KOPT-K1 (cell line): ENCODE results near the gene CDK13.
"Not testable (repeated sequence)": the region's sequence is repeated elsewhere in the genome, so short reads cannot be mapped to it uniquely, and the experiment has no call there.

Experiments used
- H3K27ac ChIP-seq: fragments of 200-600 bp; sonication (generic); 2 replicates; pipeline ENCODE4 v1.5.1; 2016; ENCODE audit warnings: antibody characterized with exemption, mild to moderate bottlenecking, low read depth, low read length; ENCODE audit not compliant: poor library complexity, severe bottlenecking
- H3K36me3 ChIP-seq: fragments of 200-600 bp; sonication (generic); 2 replicates; pipeline ENCODE4 v1.5.1; 2017; ENCODE audit warnings: antibody characterized with exemption, mild to moderate bottlenecking, low read length, moderate library complexity; ENCODE audit not compliant: insufficient read depth
- H3K9me3 ChIP-seq: fragments of 200-600 bp; sonication (generic); 2 replicates; pipeline ENCODE4 v1.5.1; 2017; ENCODE audit warnings: antibody characterized with exemption, low read length, mild to moderate bottlenecking; ENCODE audit not compliant: insufficient read depth, poor library complexity, severe bottlenecking

CDK13 gene

DNA sequence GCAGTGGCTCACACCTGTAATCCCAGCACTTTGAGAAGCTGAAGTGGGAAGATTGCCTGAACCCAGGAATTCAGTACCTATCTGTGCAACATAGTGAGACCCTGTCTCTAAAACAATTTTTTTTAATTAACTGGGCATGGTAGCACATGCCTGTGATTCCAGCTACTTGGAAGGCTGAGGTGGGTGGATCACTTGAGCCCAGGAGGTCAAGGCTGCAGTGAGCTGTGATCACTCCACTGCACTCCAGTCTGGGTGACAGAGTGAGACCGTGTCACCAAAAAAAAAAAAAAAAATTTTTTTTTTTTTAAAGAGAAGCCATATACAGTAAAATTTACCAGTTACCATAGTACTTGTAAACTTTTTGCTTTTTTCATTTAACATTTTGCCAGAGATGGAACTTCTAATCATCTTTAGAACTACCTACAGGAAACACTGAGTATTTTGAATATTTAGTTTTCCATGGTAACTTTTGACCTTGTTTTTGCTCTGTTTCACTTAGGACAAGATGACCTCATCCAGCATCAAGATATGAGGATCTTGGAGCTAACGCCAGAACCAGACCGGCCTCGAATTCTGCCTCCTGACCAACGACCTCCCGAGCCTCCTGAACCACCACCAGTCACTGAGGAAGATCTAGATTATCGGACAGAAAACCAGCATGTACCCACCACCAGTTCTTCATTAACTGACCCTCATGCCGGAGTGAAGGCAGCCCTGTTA, 143.7 kb downstream of the CDK13 start:
- peaks cover 88% of the 10 kb centered on the region for H3K36me3 ChIP-seq
- H3K9me3 ChIP-seq, result no peaks in the 10 kb centered on the region
- no peak overlapping the region for H3K27ac ChIP-seq

DNA sequence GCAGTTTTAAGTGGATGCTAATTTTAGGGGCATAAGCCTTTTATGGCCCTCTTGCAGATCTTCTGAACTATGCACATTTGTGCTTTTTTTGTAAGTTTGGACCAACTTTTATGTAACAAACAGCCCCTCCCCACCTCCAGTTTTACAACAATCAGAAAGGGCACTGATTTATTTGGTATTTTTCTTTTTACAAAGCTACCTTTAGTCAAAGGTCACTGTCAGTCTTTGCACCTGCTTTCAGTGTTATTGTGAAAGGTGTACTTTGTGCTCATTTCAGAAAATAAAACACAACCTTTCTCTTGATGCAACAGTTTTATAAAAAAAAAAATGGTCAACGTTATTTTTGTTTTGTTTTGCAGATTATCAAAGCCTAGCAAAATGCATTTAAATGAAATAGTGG, 145.2 kb downstream of the CDK13 start:
- no peaks in the 10 kb centered on the region for H3K9me3 ChIP-seq
- no peak overlapping the region for H3K27ac ChIP-seq
- peaks cover 73% of the 10 kb centered on the region for H3K36me3 ChIP-seq

DNA sequence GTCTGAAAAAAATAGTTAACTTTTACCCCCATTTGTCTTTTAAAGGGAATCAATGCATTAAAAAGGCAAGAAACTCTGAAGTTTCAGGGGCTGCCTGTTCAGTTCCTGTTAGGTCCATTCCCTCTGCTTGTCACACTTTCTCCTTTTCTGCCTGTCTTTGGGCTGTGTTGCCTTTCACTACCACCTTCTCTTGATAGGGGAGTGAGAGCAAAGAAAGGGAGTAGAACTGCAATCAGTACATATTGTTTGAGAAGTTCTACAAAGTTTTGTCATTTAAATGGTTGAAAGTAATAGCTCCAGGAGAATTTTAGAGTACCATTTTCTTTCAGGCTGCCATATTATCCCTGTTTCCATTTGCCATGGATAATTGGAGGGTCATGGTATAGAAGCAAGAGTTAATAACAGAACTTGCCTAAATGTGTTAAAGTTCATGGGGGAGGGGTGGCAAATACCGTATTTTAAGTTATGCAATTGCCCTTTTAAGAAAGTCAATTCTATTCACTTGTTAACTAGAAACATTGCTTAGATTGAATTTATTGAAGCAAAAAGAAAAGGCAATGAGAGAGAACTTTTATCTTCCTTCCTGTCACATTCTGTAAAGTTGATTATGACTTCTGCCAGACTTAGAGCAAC, 145.8 kb downstream of the CDK13 start:
- no peaks in the 10 kb centered on the region for H3K9me3 ChIP-seq
- no peak overlapping the region for H3K27ac ChIP-seq
- H3K36me3 ChIP-seq, result peaks cover 67% of the 10 kb centered on the region

DNA sequence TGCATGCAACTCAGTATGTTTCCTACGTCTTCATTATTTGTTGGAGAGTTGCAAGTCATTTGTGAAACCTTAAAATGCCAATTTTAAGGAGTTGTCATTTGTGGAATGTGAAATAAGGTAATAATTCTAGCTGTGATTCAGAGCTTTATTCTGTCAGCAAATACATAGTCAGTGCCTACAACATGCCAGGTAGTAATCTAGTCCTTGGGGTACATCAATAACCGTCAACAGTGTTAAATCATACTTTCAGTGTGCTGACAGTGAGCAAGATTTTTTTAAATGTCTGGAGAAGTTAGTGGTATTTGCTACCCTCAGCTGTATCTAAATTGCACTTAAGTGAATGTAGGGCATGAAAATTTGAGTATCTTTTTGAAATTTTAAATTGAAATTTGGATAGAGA, 147.7 kb downstream of the CDK13 start:
- Histone ChIP-seq H3K36me3 (peaks cover 52% of the 10 kb centered on the region), H3K27ac (no peak overlapping the region), H3K9me3 (no peaks in the 10 kb centered on the region)

DNA sequence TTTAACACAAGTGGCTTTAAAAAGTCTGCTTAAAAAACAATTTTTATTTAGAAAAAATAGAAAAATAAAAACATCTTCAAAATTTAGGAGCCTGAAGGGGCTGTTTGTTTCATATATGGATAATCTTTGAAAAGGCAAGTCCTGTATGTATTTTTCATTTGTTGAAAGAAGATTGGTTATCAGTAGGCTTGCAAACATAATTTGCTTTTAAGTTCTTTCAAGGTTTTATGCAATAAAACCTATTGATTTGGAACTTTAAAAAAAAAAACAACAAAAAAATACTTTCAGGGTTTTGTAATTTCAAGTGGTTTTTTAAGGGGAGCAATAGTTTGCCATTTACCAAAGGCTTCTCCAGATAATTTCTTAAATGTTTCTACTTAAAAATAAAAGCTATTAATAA, 148.8 kb downstream of the CDK13 start:
- no peaks in the 10 kb centered on the region for H3K9me3 ChIP-seq
- H3K36me3 ChIP-seq, result peaks cover 41% of the 10 kb centered on the region
- H3K27ac ChIP-seq, result no peak overlapping the region

DNA sequence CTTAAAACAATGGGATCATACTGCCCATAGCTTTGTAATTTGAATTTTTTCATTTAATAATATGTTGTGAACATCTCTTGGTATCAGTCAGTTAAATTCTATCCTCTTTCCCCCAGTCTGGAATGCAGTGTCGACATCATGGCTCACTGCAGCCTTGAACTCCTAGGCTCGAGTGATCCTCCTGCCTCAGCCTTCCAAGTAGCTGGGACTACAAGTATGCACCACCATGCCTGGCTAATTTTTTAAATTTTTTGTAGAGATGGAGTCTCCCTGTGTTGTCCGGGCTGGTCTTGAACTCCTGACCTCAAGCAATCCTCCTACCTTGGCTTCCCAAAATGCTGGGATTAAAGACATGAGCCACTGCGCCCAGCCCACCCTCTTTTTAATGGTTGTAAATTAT, 149.8 kb downstream of the CDK13 start:
- no peak overlapping the region for H3K27ac ChIP-seq

DNA sequence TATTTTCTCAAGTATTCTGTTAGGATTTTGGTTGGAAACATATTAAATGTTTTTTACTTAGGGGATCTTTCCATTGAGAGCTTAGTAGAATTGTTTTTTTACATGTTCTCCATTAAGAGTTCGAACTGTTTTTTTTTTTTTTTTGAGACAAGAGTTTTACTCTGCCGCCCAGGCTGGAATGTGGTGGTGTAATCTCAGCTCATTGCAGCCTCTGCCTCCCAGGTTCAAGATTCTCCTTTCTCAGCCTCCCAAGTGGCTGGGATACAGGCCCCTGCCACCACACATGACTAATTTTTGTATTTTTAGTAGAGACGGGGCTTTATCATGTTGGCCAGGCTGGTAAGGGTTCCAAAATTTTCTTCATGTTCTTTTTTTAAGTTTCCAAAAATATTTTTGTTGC, 151.1 kb downstream of the CDK13 start:
- Histone ChIP-seq H3K27ac (no peak overlapping the region), H3K36me3 (peaks cover 17% of the 10 kb centered on the region), H3K9me3 (no peaks in the 10 kb centered on the region)

More for the DNA sequence above, 149.8 kb downstream of the CDK13 start:
- Histone ChIP-seq H3K9me3 (no peaks in the 10 kb centered on the region), H3K36me3 (peaks cover 31% of the 10 kb centered on the region)

DNA sequence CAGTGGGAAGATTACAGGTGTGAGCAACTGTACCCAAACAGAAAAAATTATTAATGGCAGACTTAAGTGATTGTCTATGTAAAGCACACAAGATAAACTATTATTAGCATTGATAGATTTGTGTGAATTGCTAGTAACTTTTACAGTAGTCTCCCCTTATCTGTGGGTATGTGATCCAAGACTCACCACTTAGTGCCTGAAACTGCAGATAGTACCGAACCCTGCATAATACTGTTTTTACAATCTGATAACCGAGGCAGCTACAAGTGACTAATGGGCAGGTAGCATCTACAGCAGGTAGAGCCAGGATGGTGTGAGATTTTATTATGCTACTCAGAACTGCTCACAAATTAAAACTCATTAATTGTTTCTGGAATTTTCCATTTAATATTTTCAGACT, 152.8 kb downstream of the CDK13 start:
- no peak overlapping the region for H3K27ac ChIP-seq
- H3K36me3 ChIP-seq, result peaks cover 8% of the 10 kb centered on the region
- no peaks in the 10 kb centered on the region for H3K9me3 ChIP-seq

DNA sequence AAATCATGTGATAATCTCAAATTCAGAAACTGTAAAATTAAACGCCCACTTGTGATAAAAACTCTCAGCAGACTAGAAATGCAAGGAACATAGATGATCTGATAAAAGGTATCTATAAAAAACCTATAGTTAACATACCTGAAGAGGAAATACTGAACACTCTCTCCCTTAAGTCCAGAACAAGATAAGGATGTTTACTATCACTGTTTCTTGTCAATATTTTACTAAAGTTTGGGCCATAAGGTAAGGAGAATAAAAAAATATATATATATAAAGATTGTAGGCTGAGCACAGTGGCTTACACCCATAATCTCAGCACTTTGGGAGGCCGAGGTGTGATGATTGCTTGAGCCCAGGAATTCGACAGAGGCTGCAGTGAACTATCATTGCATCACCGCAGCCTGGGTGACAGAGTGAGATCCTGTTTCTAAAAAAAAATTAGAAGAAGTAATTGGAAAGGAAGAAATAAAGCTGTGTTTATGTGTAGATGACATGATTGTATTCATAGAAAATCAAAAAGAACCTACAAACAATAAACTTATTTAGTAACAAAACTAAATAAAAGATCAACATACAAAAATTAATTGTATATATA, 155.9 kb downstream of the CDK13 start:
- no peak overlapping the region for H3K27ac ChIP-seq
- H3K9me3 ChIP-seq, result no peaks in the 10 kb centered on the region
- H3K36me3 ChIP-seq, result 0 out of 2 replicates have a peak, but pooled peaks cover 12% of the 10 kb centered on the region

DNA sequence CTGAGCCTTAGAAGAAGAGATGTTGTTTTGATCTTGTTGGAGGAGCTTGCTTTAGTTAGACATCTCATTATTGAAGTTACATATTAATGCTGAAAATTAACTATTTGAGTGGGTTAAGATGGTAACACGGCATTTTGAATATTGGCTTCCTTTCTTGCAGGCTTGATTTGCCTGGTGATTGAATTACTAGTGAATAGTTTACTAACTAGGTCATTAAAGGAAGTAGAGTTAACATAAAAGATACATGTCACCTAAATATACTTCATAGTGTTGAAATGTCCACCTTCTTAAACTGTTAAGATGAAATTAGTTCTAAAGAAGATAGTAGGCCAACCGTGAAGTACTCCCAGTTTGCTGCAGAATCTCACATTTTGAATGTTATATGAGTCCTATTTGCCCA, 165.9 kb downstream of the CDK13 start:
- H3K9me3 ChIP-seq, result no peaks in the 10 kb centered on the region
- no peak overlapping the region for H3K27ac ChIP-seq
- H3K36me3 ChIP-seq, result no peaks in the 10 kb centered on the region

DNA sequence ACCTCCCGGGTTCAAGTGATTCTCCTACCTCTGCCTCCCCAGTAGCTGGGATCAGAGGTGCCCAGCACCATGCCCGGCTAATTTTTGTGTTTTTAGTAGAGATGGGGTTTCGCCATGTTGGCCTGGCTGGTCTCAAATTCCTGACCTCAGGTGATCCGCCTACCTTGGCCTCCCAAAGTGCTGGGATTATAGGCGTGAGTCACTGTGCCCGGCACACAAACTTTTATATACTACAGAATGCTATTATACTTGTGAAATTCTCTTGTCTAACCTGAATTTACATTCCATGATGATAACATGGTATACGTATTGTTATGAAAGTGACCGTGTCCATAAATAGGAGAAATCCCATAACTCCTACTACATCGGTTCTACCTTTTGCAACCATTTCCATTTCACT, 167.1 kb downstream of the CDK13 start:
- not testable (repeated sequence) for H3K36me3 ChIP-seq, H3K9me3 ChIP-seq, H3K27ac ChIP-seq

DNA sequence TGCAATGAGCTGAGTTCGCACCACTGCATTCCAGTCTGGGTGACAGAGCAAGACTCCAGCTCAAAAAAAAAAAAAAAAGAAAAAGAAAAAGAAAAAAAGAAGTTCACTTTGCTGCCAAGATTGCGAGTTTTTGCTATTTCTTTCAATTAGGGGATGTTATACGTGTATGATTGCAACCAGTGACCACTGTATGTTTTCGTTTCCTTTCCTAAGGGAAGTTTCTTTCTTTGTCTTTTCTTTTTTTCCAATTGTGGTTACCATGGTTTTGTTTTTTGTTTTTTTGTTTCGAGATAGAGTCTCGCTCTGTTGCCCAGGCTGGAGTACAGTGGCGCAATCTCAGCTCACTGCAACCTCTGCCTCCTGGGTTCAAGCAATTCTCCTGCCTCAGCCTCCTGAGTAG, 168.1 kb downstream of the CDK13 start:
- H3K9me3 ChIP-seq, H3K27ac ChIP-seq, H3K36me3 ChIP-seq: not testable (repeated sequence)

DNA sequence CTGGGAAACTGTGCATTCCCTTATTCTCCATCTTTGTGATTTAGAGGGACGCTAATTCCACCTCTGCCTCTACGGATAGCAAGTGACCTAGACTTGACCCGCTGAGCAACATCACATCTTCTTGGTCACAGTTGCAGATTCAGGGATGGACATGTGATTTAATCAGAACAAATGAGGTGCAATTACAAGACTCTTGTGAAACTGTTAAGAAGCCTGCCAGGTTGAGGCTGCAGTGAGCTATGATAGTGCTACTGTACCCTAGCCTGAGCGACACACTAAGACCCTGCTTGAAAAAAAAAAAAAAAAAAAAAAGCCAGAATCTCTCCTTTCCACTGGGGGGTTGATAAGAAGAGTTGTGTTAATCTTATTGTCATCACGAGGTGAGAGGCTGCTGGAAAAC, 170.0 kb downstream of the CDK13 start:
- Histone ChIP-seq H3K27ac (no peak overlapping the region), H3K9me3 (no peaks in the 10 kb centered on the region), H3K36me3 (no peaks in the 10 kb centered on the region)

DNA sequence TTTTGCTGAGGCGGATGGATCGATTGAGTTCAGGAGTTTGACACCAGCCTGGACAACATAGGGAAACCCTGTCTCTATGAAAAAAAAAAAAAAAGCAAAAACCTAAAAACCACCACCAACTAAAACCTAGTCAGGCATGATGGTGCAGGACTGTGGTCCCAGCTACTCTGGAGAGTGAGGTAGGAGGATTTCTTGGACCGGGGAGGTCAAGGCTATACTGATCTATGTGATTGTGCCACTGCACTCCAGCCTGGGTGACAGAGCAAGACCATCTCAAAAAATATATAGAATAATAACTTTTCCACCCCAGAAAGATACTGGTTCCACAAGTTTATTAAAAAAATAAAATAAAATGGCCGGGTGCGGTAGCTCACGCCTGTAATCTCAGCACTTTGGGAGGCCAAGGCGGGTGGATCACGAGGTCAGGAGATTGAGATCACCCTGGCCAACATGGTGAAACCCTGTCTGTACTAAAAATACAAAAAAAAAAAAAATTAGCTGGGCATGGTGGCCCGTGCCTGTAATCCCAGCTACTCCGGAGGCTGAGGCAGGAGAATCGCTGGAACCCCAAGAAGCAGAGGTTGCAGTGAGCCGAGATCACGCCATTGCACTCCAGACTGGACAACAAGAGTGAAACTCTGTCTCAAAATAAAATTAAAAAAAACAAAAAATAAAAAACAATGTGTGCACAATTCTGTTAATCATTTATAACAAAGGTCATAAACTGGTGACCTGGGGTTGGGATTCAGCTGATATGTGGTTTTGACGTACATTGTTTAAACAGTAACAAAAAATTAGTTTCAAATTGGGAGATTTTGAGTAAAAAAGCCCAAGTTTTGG, 172.3 kb downstream of the CDK13 start:
- not testable (repeated sequence) for H3K27ac ChIP-seq, H3K9me3 ChIP-seq, H3K36me3 ChIP-seq

DNA sequence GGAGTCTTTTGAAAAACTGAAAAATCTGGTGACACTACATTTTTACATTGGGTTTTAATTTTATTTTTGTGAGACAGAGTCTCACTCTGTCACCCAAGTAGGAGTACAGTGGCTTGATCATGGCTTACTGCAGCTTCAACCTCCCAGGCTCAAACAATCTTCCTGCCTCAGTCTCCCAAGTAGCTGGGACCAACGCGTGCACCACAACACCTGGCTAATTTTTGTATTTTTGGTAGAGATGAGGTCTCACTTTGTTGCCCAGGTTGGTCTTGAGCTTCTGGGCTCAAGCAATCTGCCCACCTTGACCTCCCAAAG, 172.8 kb downstream of the CDK13 start:
- Histone ChIP-seq H3K9me3 (no peaks in the 10 kb centered on the region), H3K36me3 (peaks cover 9% of the 10 kb centered on the region; the same call in 1 of the 2 replicates), H3K27ac (no peak overlapping the region)
